PFSK-1 (cell line): ENCODE data around the gene KCNK6.

ENCODE experiments used
- POLR2AphosphoS5 ChIP-seq: IDR thresholded peaks from 2 replicates; pipeline ENCODE4 v1.6.1; 2012; ENCODE audit warnings: low read depth, mild to moderate bottlenecking, control low read depth, low read length, moderate library complexity
- TF ChIP-seq, protein P1 (sequence below), 2 experiments: IDR thresholded peaks; 2 replicates each; pipeline versions ENCODE4 v1.6.1 to v1.8.0; 2011 to 2012; ENCODE audit warnings: low read depth in 2 of 2, low read length in 2 of 2, control low read depth in 1 of 2, inconsistent platforms in 1 of 2, mild to moderate bottlenecking in 1 of 2, moderate library complexity in 1 of 2; ENCODE audit not compliant: insufficient read depth in 1 of 2

GRCh38 chr19:38277549-38277948, 42.1 kb upstream of the KCNK6 start:
- no peak for TF ChIP-seq POLR2AphosphoS5
- TF ChIP-seq, protein P1, sequence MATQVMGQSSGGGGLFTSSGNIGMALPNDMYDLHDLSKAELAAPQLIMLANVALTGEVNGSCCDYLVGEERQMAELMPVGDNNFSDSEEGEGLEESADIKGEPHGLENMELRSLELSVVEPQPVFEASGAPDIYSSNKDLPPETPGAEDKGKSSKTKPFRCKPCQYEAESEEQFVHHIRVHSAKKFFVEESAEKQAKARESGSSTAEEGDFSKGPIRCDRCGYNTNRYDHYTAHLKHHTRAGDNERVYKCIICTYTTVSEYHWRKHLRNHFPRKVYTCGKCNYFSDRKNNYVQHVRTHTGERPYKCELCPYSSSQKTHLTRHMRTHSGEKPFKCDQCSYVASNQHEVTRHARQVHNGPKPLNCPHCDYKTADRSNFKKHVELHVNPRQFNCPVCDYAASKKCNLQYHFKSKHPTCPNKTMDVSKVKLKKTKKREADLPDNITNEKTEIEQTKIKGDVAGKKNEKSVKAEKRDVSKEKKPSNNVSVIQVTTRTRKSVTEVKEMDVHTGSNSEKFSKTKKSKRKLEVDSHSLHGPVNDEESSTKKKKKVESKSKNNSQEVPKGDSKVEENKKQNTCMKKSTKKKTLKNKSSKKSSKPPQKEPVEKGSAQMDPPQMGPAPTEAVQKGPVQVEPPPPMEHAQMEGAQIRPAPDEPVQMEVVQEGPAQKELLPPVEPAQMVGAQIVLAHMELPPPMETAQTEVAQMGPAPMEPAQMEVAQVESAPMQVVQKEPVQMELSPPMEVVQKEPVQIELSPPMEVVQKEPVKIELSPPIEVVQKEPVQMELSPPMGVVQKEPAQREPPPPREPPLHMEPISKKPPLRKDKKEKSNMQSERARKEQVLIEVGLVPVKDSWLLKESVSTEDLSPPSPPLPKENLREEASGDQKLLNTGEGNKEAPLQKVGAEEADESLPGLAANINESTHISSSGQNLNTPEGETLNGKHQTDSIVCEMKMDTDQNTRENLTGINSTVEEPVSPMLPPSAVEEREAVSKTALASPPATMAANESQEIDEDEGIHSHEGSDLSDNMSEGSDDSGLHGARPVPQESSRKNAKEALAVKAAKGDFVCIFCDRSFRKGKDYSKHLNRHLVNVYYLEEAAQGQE (IDR thresholded peaks at IDR 0.05; ENCODE audit: insufficient read depth in 1 of 2, low read depth in 2 of 2, low read length in 2 of 2) = no peak
